ENCODE results near the gene FHIP2A.
A peak's percentile ranks its signal among the peaks of the same experiment; 100 is the strongest.
"Not testable (repeated sequence)": the region's sequence is repeated elsewhere in the genome, so short reads cannot be mapped to it uniquely, and the experiment has no call there.

The FHIP2A gene, protein sequence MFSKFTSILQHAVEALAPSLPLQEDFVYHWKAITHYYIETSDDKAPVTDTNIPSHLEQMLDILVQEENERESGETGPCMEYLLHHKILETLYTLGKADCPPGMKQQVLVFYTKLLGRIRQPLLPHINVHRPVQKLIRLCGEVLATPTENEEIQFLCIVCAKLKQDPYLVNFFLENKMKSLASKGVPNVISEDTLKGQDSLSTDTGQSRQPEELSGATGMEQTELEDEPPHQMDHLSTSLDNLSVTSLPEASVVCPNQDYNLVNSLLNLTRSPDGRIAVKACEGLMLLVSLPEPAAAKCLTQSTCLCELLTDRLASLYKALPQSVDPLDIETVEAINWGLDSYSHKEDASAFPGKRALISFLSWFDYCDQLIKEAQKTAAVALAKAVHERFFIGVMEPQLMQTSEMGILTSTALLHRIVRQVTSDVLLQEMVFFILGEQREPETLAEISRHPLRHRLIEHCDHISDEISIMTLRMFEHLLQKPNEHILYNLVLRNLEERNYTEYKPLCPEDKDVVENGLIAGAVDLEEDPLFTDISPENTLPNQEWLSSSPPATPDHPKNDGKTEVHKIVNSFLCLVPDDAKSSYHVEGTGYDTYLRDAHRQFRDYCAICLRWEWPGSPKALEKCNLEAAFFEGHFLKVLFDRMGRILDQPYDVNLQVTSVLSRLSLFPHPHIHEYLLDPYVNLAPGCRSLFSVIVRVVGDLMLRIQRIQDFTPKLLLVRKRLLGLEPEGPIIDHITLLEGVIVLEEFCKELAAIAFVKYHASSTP

DNA sequence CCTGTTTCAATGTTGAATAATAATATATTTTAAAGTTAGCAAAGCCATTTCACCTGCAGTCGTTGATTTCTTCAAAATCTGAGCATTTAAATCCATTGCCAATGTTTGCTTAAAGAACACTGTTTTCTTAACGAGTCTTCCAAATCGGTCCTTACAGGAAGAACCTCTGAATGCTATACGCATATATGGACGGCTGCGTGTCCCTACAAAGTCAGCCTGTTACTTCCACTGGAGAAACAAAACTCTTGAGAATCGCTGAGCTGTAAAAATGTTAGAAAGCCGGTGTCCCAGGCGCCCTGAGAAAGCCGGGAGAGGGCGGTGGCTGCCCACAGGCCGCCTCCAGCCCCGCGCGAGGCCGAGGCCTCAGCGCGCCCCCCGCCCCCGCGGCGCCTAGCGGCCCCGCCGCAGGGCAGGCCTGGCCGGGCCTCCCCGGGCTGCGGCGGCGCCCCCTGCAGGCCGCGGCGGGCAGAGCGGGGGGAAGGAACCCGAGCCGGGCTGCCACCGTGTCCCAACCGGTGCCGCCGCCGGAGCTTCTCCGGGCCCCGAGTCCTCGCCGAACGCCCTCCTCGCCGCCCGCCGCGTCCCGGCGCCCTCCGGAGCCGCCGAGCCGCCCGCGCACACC is at the start of gene FHIP2A:
Gene FHIP2A (plus strand): TSS at position 488 of the 622 bp plus-strand sequence. CDS start 299 bp downstream, outside the sequence.
- DNase-seq (ENCODE audit: extremely low spot score): peak; percentile 95
- TF ChIP-seq ELF4 (IDR thresholded peaks at IDR 0.05) (no peak), FOXM1 (IDR thresholded peaks at IDR 0.05; ENCODE audit: borderline replicate concordance) (peak; percentile 89; the same call in 1 of the 2 replicates), ARNT (IDR thresholded peaks at IDR 0.05) (peak; percentile 45; the same call in 1 of the 2 replicates)
- ChIA-PET POLR2A (interaction anchor here (0.6 to 1.5 kb wide), 7 partner anchors 8 to 107 kb away, joined by 3 to 4 read pairs (median 4); no protein-coding TSS in a partner anchor), CTCF (interaction anchor here (0.7 to 1.5 kb wide), 7 partner anchors 8 to 293 kb away, joined by 3 to 5 read pairs (median 3); no protein-coding TSS in a partner anchor)

DNA sequence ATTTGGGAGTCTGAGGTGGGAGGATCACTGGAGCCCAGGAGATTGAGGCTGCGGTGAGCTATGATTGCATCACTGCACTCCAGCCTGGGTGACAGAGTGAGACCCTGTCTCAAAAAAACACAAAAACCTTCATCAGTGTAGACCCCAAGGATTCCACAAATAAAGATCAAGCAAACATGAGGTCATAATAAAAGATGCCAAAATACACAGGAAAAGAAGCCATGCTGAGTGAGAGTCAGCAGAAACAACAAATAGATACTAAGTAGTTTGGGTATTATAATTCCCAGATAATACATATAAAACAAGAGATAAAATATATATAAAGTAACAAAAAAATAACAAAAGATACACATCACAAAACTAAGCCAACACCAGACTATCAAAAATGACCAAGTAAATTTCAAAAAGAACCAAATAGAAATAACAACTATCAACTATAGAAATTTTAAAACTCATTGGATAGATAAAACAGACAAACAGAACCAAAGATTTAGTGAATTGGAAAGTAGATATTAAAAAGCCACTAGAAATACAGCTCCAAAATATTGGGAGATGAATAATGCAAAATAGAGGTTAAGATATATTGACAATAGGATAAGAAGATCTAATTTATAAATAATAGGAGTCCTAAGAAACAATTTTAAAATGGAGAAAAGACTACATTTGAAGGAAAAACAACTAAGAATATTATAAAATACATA is 48.9 kb upstream of the FHIP2A start:
- POLR2A ChIA-PET: no interaction called here
- CTCF ChIA-PET: no interaction called here
- DNase-seq (ENCODE audit: extremely low spot score): no peak
- TF ChIP-seq L3MBTL2 (conservative IDR thresholded peaks at IDR 0.05) (no peak), ZNF384 (IDR thresholded peaks at IDR 0.05) (no peak), ELF4 (IDR thresholded peaks at IDR 0.05) (no peak)

DNA sequence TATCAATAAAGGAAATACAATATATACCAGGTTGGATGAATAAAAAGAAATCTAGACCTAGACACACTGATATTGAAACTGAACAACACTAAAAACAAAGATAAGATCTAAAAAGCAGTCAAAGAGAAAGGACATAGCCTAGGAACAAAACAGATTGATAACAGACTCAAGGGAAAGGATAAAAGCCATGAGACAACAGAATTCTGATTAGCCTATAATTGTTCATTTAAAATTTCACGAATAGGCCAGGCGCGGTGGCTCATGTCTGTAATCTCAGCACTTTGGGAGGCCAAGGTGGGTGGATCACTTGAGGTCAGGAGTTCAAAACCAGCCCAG is 48.4 kb upstream of the FHIP2A start:
- ChIA-PET POLR2A (no interaction called here), CTCF (no interaction called here)
- DNase-seq (ENCODE audit: extremely low spot score): no peak
- TF ChIP-seq SUZ12 (IDR thresholded peaks at IDR 0.05): no peak
- no peak for TF ChIP-seq L3MBTL2 (conservative IDR thresholded peaks at IDR 0.05)
- no peak for TF ChIP-seq SP1 (IDR thresholded peaks at IDR 0.05)
- no peak for TF ChIP-seq ARNT (IDR thresholded peaks at IDR 0.05)
- no peak for TF ChIP-seq ZNF384 (IDR thresholded peaks at IDR 0.05)
- TF ChIP-seq CTBP1 (IDR thresholded peaks at IDR 0.05; ENCODE audit: borderline replicate concordance): no peak
- no peak for TF ChIP-seq LEF1 (IDR thresholded peaks at IDR 0.05; ENCODE audit: borderline replicate concordance)
- TF ChIP-seq HDGF (IDR thresholded peaks at IDR 0.05; ENCODE audit: borderline replicate concordance): no peak
- no peak for TF ChIP-seq FOXK2 (IDR thresholded peaks at IDR 0.05)

DNA sequence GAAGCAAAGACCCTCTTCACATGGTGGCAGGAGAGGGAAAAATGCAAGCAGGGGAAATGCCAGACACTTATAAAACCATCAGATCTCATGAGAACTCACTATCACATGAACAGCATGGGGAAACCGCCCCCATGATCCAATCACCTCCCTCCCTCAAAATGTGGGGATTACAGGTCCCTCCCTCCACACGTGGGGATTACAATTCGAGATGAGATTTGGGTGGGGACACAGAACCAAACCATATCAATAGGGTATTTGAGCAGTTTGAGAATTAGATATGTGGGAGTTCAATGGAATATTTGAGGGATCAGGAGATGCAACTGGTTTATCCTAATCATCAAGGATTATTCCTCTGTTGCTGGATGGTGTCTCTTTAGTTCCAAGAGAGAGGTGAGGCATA is 46.5 kb upstream of the FHIP2A start:
- POLR2A ChIA-PET; CTCF ChIA-PET; DNase-seq (ENCODE audit: extremely low spot score): not testable (repeated sequence)

DNA sequence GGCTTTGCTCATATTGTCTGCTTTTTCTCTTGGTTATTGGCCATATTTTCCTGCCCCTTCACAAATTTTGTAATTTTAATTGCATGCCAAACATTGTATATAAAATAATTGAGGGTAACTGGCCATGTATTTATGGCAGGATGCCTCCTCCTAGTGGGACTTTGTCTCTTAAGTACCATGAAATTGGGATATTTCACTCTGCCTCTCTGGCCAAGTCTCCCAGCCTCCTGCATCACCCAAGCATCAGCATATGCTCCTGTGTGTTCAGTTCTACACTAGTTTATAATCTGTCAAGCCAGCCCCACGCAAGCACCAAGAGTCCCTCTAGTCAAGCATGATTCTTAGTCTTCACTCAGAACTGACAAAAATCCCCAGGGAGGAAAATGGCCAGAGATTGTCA is 44.2 kb upstream of the FHIP2A start:
- DNase-seq (ENCODE audit: extremely low spot score): no peak
- ChIA-PET CTCF (no interaction called here), POLR2A (no interaction called here)
- TF ChIP-seq LEF1 (IDR thresholded peaks at IDR 0.05; ENCODE audit: borderline replicate concordance) (no peak), SUZ12 (IDR thresholded peaks at IDR 0.05) (no peak), HDGF (IDR thresholded peaks at IDR 0.05; ENCODE audit: borderline replicate concordance) (no peak), CTBP1 (IDR thresholded peaks at IDR 0.05; ENCODE audit: borderline replicate concordance) (no peak)
- TF ChIP-seq, protein P1, sequence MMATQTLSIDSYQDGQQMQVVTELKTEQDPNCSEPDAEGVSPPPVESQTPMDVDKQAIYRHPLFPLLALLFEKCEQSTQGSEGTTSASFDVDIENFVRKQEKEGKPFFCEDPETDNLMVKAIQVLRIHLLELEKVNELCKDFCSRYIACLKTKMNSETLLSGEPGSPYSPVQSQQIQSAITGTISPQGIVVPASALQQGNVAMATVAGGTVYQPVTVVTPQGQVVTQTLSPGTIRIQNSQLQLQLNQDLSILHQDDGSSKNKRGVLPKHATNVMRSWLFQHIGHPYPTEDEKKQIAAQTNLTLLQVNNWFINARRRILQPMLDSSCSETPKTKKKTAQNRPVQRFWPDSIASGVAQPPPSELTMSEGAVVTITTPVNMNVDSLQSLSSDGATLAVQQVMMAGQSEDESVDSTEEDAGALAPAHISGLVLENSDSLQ (IDR thresholded peaks at IDR 0.05): no peak

DNA sequence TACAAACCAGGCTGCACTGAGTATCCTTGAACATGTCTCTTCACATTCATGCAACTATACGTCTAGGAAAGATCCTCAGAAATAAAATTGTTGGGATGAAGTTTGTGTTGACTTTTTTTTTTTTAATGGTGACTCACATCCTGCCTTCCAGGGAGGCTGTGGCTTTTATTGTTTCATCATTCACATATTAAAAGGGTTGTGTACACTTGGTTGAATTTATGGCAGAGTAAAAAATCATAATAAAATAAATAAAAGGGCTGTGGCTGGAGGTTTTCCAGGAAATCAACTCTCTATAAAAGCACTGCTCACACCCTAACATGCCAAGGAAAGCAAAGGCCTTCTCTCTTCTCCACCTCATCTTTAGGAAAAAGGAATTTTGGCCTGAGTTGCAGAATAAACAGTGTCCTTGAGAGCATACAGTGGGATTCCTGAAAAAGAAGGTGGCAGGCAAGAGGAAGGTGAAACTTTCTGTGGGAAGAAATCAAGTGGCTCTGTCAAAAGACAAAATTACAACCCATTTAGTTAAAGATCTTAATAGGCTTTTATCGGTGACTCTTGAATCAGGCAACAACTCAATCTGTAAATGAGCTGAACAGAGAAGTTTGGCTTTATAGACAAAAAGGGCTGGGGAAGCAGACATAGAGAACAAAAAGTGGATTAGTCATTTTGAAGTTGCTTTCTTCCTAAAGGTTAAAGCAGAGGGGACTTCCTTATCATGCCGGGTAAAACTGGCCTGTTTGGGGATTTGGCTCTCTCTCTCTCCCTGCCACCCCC is 41.6 kb upstream of the FHIP2A start:
- CTCF ChIA-PET: interaction anchor here (1.1 kb wide), 1 partner anchor 68 kb away, joined by 5 read pairs; no protein-coding TSS in a partner anchor
- no peak for TF ChIP-seq L3MBTL2 (conservative IDR thresholded peaks at IDR 0.05)
- no peak for TF ChIP-seq ELF4 (IDR thresholded peaks at IDR 0.05)
- no peak for TF ChIP-seq NFRKB (IDR thresholded peaks at IDR 0.05)
- no peak for TF ChIP-seq SP1 (IDR thresholded peaks at IDR 0.05)
- no peak for TF ChIP-seq BHLHE40 (IDR thresholded peaks at IDR 0.05; ENCODE audit: borderline replicate concordance)
- no peak for TF ChIP-seq TARDBP (IDR thresholded peaks at IDR 0.05)
- TF ChIP-seq FOXA1 (IDR thresholded peaks at IDR 0.05): no peak
- TF ChIP-seq FOXM1 (IDR thresholded peaks at IDR 0.05; ENCODE audit: borderline replicate concordance): no peak
- no peak for TF ChIP-seq FOXK2 (IDR thresholded peaks at IDR 0.05)
- TF ChIP-seq ARNT (IDR thresholded peaks at IDR 0.05): no peak
- TF ChIP-seq, protein P1 (IDR thresholded peaks at IDR 0.05): no peak
- POLR2A ChIA-PET: no interaction called here
- DNase-seq (ENCODE audit: extremely low spot score): no peak
